D721Med (cell line): ENCODE data around the gene RIPOR2.

Experiments used
- DNase-seq: peaks from one replicate; pipeline ENCODE4 v3.0.0; 2011; ENCODE audit warnings: low spot score; ENCODE audit not compliant: insufficient read length
- FAIRE-seq: peaks from 2 replicates; lab custom pipeline; 2011; peaks lifted over from hg19 to GRCh38; lab: Jason Lieb, UNC
- CTCF ChIP-seq: IDR thresholded peaks from 2 replicates; pipeline ENCODE4 v1.5.1; 2012; ENCODE audit warnings: mild to moderate bottlenecking, control low read depth; ENCODE audit not compliant: insufficient read depth; ENCODE audit errors: missing control alignments

RIPOR2 gene

GRCh38 chr6:24926192-24926591 is 9.6 kb downstream of the RIPOR2 start:
- DNase-seq (no peak), FAIRE-seq (no peak)
- TF ChIP-seq CTCF = no peak

GRCh38 chr6:24925661-24926060 is 10.1 kb downstream of the RIPOR2 start:
- DNase-seq (no peak), FAIRE-seq (no peak)
- TF ChIP-seq CTCF = no peak

- DNase-seq (no peak), FAIRE-seq (no peak)
- no peak for TF ChIP-seq CTCF
Measured at GRCh38 chr6:24924580-24925356, 11.0 kb downstream of the RIPOR2 start.

- FAIRE-seq = no peak
- DNase-seq = no peak
- TF ChIP-seq CTCF = no peak
Measured at GRCh38 chr6:24923885-24924401, 11.8 kb downstream of the RIPOR2 start.

GRCh38 chr6:24922814-24923213 is 12.9 kb downstream of the RIPOR2 start:
- no peak for TF ChIP-seq CTCF
- DNase-seq (no peak), FAIRE-seq (no peak)

GRCh38 chr6:24922170-24922569 is 13.6 kb downstream of the RIPOR2 start:
- FAIRE-seq (no peak), DNase-seq (no peak)
- no peak for TF ChIP-seq CTCF

GRCh38 chr6:24920136-24920535 is 15.6 kb downstream of the RIPOR2 start:
- FAIRE-seq (no peak), DNase-seq (no peak)
- no peak for TF ChIP-seq CTCF
